ENCODE results near the gene RFX2.

Gene RFX2

DNA sequence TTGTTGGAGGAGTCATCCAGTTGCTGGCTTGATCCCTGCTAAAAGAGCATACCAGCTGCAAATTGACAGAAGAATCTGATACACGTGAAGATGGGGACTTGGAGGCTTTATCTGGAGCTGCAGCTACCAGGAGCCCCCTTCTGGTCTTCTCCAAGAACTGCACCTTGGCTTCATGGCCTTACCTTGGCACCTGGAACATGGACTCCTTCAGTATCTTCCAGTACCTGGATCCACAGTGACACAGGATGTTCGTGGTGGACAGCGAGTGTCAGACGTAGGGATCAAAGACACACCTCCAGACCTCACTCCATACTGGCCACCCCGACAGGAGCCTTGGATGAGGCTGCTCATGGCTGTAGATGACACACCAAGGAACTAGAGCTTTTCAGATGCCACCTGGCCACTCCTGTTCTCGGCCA is 15.3 kb upstream of the RFX2 start:
- H3K27ac ChIP-seq (ENCODE audit: insufficient read depth, low read length, poor library complexity, severe bottlenecking): no peak overlapping the region
- DNase-seq: peak; percentile 32 to 53 (median 43)
- H3K4me3 ChIP-seq (ENCODE audit: insufficient read depth, low read depth, low read length, poor library complexity, severe bottlenecking): no peak overlapping the region
- no peaks in the 10 kb centered on the region for H3K9me3 ChIP-seq (ENCODE audit: control insufficient read depth, low read length)
- H3K27me3 ChIP-seq (replicated peaks; ENCODE audit: control insufficient read depth, insufficient read depth, low read length, poor library complexity, severe bottlenecking): no peaks in the 10 kb centered on the region
- no peaks in the 10 kb centered on the region for H3K36me3 ChIP-seq (ENCODE audit: control insufficient read depth, insufficient read depth, low read length)
- H3K4me1 ChIP-seq (ENCODE audit: control insufficient read depth, insufficient read depth, low read length, poor library complexity, severe bottlenecking): no peaks in the 10 kb centered on the region

DNA sequence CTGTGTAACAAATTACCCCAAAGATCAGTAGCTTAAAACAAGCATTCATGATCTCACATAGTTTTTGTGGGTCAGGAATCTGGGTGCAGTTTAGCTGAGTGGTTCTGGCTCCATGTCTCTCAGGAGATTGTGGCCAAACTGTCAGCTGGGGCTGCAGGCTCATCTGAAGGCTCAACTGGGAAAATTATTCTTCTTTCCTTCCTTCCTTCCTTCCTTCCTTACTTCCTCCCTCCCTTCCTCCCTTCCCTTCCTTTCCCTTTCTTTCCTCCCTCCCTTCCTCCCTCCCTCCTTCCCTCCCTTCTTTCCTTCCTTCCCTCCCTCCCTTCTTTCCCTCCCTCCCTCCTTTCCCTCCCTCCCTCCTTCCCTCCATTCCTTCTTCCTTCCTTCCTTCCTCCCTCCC is 8.7 kb upstream of the RFX2 start:
- no peak overlapping the region for H3K4me3 ChIP-seq (ENCODE audit: insufficient read depth, low read depth, low read length, poor library complexity, severe bottlenecking)
- no peaks in the 10 kb centered on the region for H3K27me3 ChIP-seq (replicated peaks; ENCODE audit: control insufficient read depth, insufficient read depth, low read length, poor library complexity, severe bottlenecking)
- DNase-seq: no peak
- no peaks in the 10 kb centered on the region for H3K36me3 ChIP-seq (ENCODE audit: control insufficient read depth, insufficient read depth, low read length)
- H3K4me1 ChIP-seq (ENCODE audit: control insufficient read depth, insufficient read depth, low read length, poor library complexity, severe bottlenecking): no peaks in the 10 kb centered on the region
- no peak overlapping the region for H3K27ac ChIP-seq (ENCODE audit: insufficient read depth, low read length, poor library complexity, severe bottlenecking)
- peaks cover 6% of the 10 kb centered on the region for H3K9me3 ChIP-seq (ENCODE audit: control insufficient read depth, low read length)

- no peaks in the 10 kb centered on the region for H3K4me1 ChIP-seq (ENCODE audit: control insufficient read depth, insufficient read depth, low read length, poor library complexity, severe bottlenecking)
- no peak overlapping the region for H3K4me3 ChIP-seq (ENCODE audit: insufficient read depth, low read depth, low read length, poor library complexity, severe bottlenecking)
- H3K36me3 ChIP-seq (ENCODE audit: control insufficient read depth, insufficient read depth, low read length): no peaks in the 10 kb centered on the region
- peaks cover 6% of the 10 kb centered on the region for H3K9me3 ChIP-seq (ENCODE audit: control insufficient read depth, low read length)
- DNase-seq: no peak
- no peak overlapping the region for H3K27ac ChIP-seq (ENCODE audit: insufficient read depth, low read length, poor library complexity, severe bottlenecking)
- H3K27me3 ChIP-seq (replicated peaks; ENCODE audit: control insufficient read depth, insufficient read depth, low read length, poor library complexity, severe bottlenecking): no peaks in the 10 kb centered on the region
These were observed 7.7 kb upstream of the RFX2 start for GRCh38 chr19:6118043-6118442.

DNA sequence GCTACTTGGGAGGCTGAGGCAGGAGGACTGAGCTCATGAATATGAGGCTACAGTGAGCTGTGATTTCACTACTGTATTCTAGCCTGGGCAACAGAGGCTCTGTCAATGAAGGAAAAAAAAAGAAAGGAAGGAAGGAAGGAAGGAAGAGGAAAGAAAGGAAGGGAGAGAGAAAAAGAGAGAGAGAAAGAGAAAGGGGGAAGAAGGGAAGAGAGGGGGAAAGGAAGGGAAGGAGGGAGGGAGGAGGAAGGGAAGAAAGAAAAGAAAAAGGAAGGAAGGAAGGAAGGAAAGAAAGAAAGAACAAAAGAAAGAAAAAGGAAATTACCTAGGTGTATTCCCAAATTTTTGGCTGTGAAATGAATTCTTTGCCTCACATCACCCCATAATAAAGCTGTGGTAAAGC is 7.2 kb upstream of the RFX2 start:
- no peaks in the 10 kb centered on the region for H3K4me1 ChIP-seq (ENCODE audit: control insufficient read depth, insufficient read depth, low read length, poor library complexity, severe bottlenecking)
- H3K36me3 ChIP-seq (ENCODE audit: control insufficient read depth, insufficient read depth, low read length): no peaks in the 10 kb centered on the region
- no peak overlapping the region for H3K4me3 ChIP-seq (ENCODE audit: insufficient read depth, low read depth, low read length, poor library complexity, severe bottlenecking)
- peaks cover 6% of the 10 kb centered on the region for H3K9me3 ChIP-seq (ENCODE audit: control insufficient read depth, low read length)
- no peak overlapping the region for H3K27ac ChIP-seq (ENCODE audit: insufficient read depth, low read length, poor library complexity, severe bottlenecking)
- no peaks in the 10 kb centered on the region for H3K27me3 ChIP-seq (replicated peaks; ENCODE audit: control insufficient read depth, insufficient read depth, low read length, poor library complexity, severe bottlenecking)
- DNase-seq: no peak

DNA sequence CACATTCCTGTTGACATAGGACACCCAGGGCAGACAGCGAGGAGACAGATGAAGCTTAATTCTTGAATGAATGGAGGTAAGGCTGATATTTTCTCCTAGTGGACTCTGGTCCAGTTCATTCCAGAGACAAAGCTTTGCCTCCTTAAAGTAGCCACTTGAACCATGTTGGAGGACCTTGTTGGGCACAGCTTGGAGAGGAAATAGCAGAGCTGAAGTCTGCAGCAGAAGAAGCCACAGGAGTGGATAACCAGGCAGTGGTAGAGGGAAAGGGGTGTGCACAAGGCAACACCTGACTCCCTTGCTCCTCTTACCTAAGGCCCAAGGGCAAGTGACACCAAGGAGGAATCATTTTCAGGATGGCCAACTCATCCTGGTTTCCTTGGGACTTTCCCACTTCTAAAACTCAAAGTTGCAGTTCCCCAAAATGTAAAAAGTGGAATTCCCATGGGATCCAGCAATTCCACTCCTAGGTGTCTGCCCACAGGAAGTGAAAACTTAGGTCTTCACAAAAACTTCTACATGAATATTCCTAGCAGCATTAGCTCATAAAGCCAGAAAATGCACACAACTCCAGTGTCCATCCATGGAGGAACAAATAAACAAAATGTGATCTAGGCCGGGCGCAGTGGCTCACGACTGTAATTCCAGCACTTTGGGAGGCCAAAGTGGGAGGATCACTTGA is 6.6 kb upstream of the RFX2 start:
- Histone ChIP-seq H3K27ac (ENCODE audit: insufficient read depth, low read length, poor library complexity, severe bottlenecking) (no peak overlapping the region), H3K36me3 (ENCODE audit: control insufficient read depth, insufficient read depth, low read length) (no peaks in the 10 kb centered on the region), H3K27me3 (replicated peaks; ENCODE audit: control insufficient read depth, insufficient read depth, low read length, poor library complexity, severe bottlenecking) (no peaks in the 10 kb centered on the region), H3K4me3 (ENCODE audit: insufficient read depth, low read depth, low read length, poor library complexity, severe bottlenecking) (no peak overlapping the region), H3K9me3 (ENCODE audit: control insufficient read depth, low read length) (peaks cover 6% of the 10 kb centered on the region), H3K4me1 (ENCODE audit: control insufficient read depth, insufficient read depth, low read length, poor library complexity, severe bottlenecking) (no peaks in the 10 kb centered on the region)
- DNase-seq: no peak

DNA sequence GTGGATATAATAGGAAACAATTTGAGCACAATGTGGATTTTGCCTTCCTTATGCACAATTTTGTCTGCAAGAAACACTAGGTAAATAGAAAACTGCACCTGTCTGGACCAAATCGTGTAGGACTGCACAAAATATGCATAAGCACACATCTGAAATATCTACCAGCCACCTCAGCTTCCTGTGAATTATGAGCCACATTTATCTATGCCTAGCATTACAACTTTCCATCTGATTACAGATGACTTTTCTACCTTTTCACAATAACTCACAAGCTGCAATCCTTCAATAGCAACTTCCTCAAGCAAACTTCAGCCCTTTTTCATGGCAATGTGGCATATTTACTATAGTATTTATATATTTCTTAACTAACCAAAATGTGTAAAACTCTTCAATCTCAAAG is 5.7 kb upstream of the RFX2 start:
- Histone ChIP-seq H3K36me3 (ENCODE audit: control insufficient read depth, insufficient read depth, low read length) (no peaks in the 10 kb centered on the region), H3K27ac (ENCODE audit: insufficient read depth, low read length, poor library complexity, severe bottlenecking) (no peak overlapping the region), H3K9me3 (ENCODE audit: control insufficient read depth, low read length) (peaks cover 6% of the 10 kb centered on the region), H3K27me3 (replicated peaks; ENCODE audit: control insufficient read depth, insufficient read depth, low read length, poor library complexity, severe bottlenecking) (no peaks in the 10 kb centered on the region), H3K4me1 (ENCODE audit: control insufficient read depth, insufficient read depth, low read length, poor library complexity, severe bottlenecking) (peaks cover 5% of the 10 kb centered on the region), H3K4me3 (ENCODE audit: insufficient read depth, low read depth, low read length, poor library complexity, severe bottlenecking) (no peak overlapping the region)
- DNase-seq: no peak

DNA sequence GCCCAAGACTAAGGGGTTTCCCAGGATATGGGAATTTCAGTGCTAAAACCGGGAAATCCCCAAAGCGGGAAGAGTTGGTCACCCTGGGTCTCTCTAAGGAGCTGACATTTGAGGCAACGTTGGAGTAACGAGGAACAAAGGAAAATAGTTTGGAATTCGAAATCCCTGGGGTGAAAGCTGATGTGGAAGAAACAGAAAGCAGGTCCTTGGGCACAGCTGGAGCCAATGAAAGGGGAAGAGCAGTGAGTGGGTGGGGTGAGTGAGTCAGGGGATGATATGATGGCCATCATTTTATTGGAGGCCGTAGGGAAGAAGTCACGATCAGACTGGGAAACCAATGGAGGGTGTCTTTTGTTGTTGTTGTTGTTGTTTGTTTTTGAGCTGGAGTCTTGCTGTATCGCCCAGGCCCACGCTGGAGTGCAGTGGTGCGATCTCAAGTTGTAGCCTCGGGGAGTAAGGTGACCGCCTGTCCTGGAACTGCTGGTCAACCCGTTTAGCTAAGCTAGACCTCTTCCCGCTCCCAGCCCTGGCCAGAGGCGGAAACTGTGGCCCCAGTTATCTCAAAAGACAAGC is 3.4 kb upstream of the RFX2 start:
- peaks cover 15% of the 10 kb centered on the region for H3K4me1 ChIP-seq (ENCODE audit: control insufficient read depth, insufficient read depth, low read length, poor library complexity, severe bottlenecking)
- no peak for DNase-seq
- H3K9me3 ChIP-seq (ENCODE audit: control insufficient read depth, low read length): no peaks in the 10 kb centered on the region
- H3K27ac ChIP-seq (ENCODE audit: insufficient read depth, low read length, poor library complexity, severe bottlenecking): no peak overlapping the region
- H3K27me3 ChIP-seq (replicated peaks; ENCODE audit: control insufficient read depth, insufficient read depth, low read length, poor library complexity, severe bottlenecking): no peaks in the 10 kb centered on the region
- no peak overlapping the region for H3K4me3 ChIP-seq (ENCODE audit: insufficient read depth, low read depth, low read length, poor library complexity, severe bottlenecking)
- no peaks in the 10 kb centered on the region for H3K36me3 ChIP-seq (ENCODE audit: control insufficient read depth, insufficient read depth, low read length)

- no peak for DNase-seq
- Histone ChIP-seq H3K27ac (ENCODE audit: insufficient read depth, low read length, poor library complexity, severe bottlenecking) (peak overlapping the region; percentile 40), H3K9me3 (ENCODE audit: control insufficient read depth, low read length) (no peaks in the 10 kb centered on the region), H3K4me1 (ENCODE audit: control insufficient read depth, insufficient read depth, low read length, poor library complexity, severe bottlenecking) (peaks cover 15% of the 10 kb centered on the region), H3K36me3 (ENCODE audit: control insufficient read depth, insufficient read depth, low read length) (no peaks in the 10 kb centered on the region), H3K27me3 (replicated peaks; ENCODE audit: control insufficient read depth, insufficient read depth, low read length, poor library complexity, severe bottlenecking) (no peaks in the 10 kb centered on the region), H3K4me3 (ENCODE audit: insufficient read depth, low read depth, low read length, poor library complexity, severe bottlenecking) (peak overlapping the region; percentile 69)
These were observed 353 bp downstream of the RFX2 start for GRCh38 chr19:6109947-6110346.

GRCh38 chr19:6108721-6109633 is 1.3 kb downstream of the RFX2 start:
- Histone ChIP-seq H3K27ac (ENCODE audit: insufficient read depth, low read length, poor library complexity, severe bottlenecking) (peak overlapping the region; percentile 40), H3K36me3 (ENCODE audit: control insufficient read depth, insufficient read depth, low read length) (no peaks in the 10 kb centered on the region), H3K4me3 (ENCODE audit: insufficient read depth, low read depth, low read length, poor library complexity, severe bottlenecking) (peak overlapping the region; percentile 69), H3K4me1 (ENCODE audit: control insufficient read depth, insufficient read depth, low read length, poor library complexity, severe bottlenecking) (peaks cover 15% of the 10 kb centered on the region), H3K9me3 (ENCODE audit: control insufficient read depth, low read length) (no peaks in the 10 kb centered on the region), H3K27me3 (replicated peaks; ENCODE audit: control insufficient read depth, insufficient read depth, low read length, poor library complexity, severe bottlenecking) (no peaks in the 10 kb centered on the region)
- peak; percentile 26 to 40 (median 36) for DNase-seq

All from effector memory CD4-positive, alpha-beta T cell (primary cell).